Measurements from ENCODE around the gene INPP5D. TPM values are rescaled to one million over a fixed set of nuclear protein-coding genes. Genes with fewer than 3 reads are reported as not detected.

The INPP5D gene
- total RNA-seq, result 10 to 100 TPM; 24.9 to 26.1 TPM
- 10 to 100 TPM in 1 of 2 donors, 1 to 10 TPM in 1; 7.6 to 25.8 TPM for polyA plus RNA-seq
- long read RNA-seq, donor 1, result 0 reads
- long read RNA-seq, donor 2, result 0 reads
- long read RNA-seq, donor 3, result 0 reads
- long read RNA-seq, donor 4, result 0 reads
- long read RNA-seq, donor 5, partial matches to known transcripts, result 0 of 1 reads
- long read RNA-seq, donor 5, other reads (novel, unspliced or antisense), result 0 of 1 reads

- 20 to 32% methylated on average over 26 of the region's 26 CpGs for whole genome bisulfite sequencing, 2 donors
- DNase-seq (peak in 1 of 3 donors; percentile 41), ATAC-seq (ENCODE audit: insufficient read depth, low FRiP score) (peak; percentile 62)
- H3K4me1 ChIP-seq (ENCODE audit: control insufficient read depth in 5 of 5, insufficient read depth in 5 of 5, low read length in 5 of 5), result peaks cover 0 to 26% (median 8%) of the 10 kb centered on the region in 5 donors
- no peak for TF ChIP-seq CTCF (IDR thresholded peaks at IDR 0.05; ENCODE audit: control extremely low read depth, extremely low read depth)
- peak within 1 kb of the TSS; percentile 62 to 96 for H3K27ac ChIP-seq (ENCODE audit: low read depth in 1 of 2, low read length in 1 of 2)
- H3K36me3 ChIP-seq (ENCODE audit: control insufficient read depth in 4 of 4, insufficient read depth in 4 of 4, low read length in 4 of 4), result no peaks in the 10 kb centered on the region
- H3K9me3 ChIP-seq (ENCODE audit: control insufficient read depth in 4 of 4, insufficient read depth in 3 of 4, low read length in 3 of 4), result no peaks in the 10 kb centered on the region
- peak within 1 kb of the TSS; percentile 54 for H3K4me3 ChIP-seq
- H3K27me3 ChIP-seq (ENCODE audit: control insufficient read depth in 3 of 3, insufficient read depth in 3 of 3, low read length in 2 of 3), result no peaks in the 10 kb centered on the region
- H3K9ac ChIP-seq (ENCODE audit: insufficient read depth in 1 of 2, low read length in 2 of 2), result peak within 1 kb of the TSS in 1 of 2 donors; percentile 47
These were observed at the start of gene INPP5D for GRCh38 chr2:233059797-233060500. INPP5D (plus strand) TSS chr2:233060342; CDS start chr2:233060479, 137 bp downstream.

GRCh38 chr2:233010569-233011267 lies 49.4 kb upstream of the INPP5D start:
- peaks cover 0 to 9% (median 4%) of the 10 kb centered on the region in 5 donors for H3K4me1 ChIP-seq (ENCODE audit: control insufficient read depth in 5 of 5, insufficient read depth in 5 of 5, low read length in 5 of 5)
- 93 to 95% methylated on average over 9 of the region's 9 CpGs for WGBS, 2 donors
- H3K9me3 ChIP-seq (ENCODE audit: control insufficient read depth in 4 of 4, insufficient read depth in 3 of 4, low read length in 3 of 4), result no peaks in the 10 kb centered on the region
- no peak for TF ChIP-seq CTCF (IDR thresholded peaks at IDR 0.05; ENCODE audit: control extremely low read depth, extremely low read depth)
- DNase-seq (no peak), ATAC-seq (ENCODE audit: insufficient read depth, low FRiP score) (no peak)
- no peak overlapping the region for H3K27ac ChIP-seq (ENCODE audit: low read depth in 1 of 2, low read length in 1 of 2)
- H3K9ac ChIP-seq (ENCODE audit: insufficient read depth in 1 of 2, low read length in 2 of 2), result no peak overlapping the region
- no peaks in the 10 kb centered on the region for H3K36me3 ChIP-seq (ENCODE audit: control insufficient read depth in 4 of 4, insufficient read depth in 4 of 4, low read length in 4 of 4)
- H3K4me3 ChIP-seq, result no peak overlapping the region
- H3K27me3 ChIP-seq (ENCODE audit: control insufficient read depth in 3 of 3, insufficient read depth in 3 of 3, low read length in 2 of 3), result no peaks in the 10 kb centered on the region

GRCh38 chr2:233011268-233011650 lies 48.9 kb upstream of the INPP5D start:
- no peak for ATAC-seq (ENCODE audit: insufficient read depth, low FRiP score)
- no peak for TF ChIP-seq CTCF (IDR thresholded peaks at IDR 0.05; ENCODE audit: control extremely low read depth, extremely low read depth)
- no peak overlapping the region for H3K4me3 ChIP-seq
- no peak overlapping the region for H3K27ac ChIP-seq (ENCODE audit: low read depth in 1 of 2, low read length in 1 of 2)
- WGBS, 2 donors, result 87 to 93% methylated on average over 6 of the region's 6 CpGs
- H3K27me3 ChIP-seq (ENCODE audit: control insufficient read depth in 3 of 3, insufficient read depth in 3 of 3, low read length in 2 of 3), result no peaks in the 10 kb centered on the region
- H3K9ac ChIP-seq (ENCODE audit: insufficient read depth in 1 of 2, low read length in 2 of 2), result no peak overlapping the region
- H3K4me1 ChIP-seq (ENCODE audit: control insufficient read depth in 5 of 5, insufficient read depth in 5 of 5, low read length in 5 of 5), result peaks cover 0 to 9% (median 4%) of the 10 kb centered on the region in 5 donors
- H3K9me3 ChIP-seq (ENCODE audit: control insufficient read depth in 4 of 4, insufficient read depth in 3 of 4, low read length in 3 of 4), result no peaks in the 10 kb centered on the region
- H3K36me3 ChIP-seq (ENCODE audit: control insufficient read depth in 4 of 4, insufficient read depth in 4 of 4, low read length in 4 of 4), result no peaks in the 10 kb centered on the region
- no peak for DNase-seq

All from lung (tissue), 16 donors.